Measurements from ENCODE around the gene SNRPD3.

- TF ChIP-seq CTCF (conservative IDR thresholded peaks at IDR 0.05; ENCODE audit: low read depth, low read length) (no peak), EZH2 (IDR thresholded peaks at IDR 0.05; ENCODE audit: low read length, unreplicated experiment) (no peak), EZH2phosphoT487 (IDR thresholded peaks at IDR 0.05; ENCODE audit: borderline replicate concordance, low read length) (no peak)
These were observed 36.5 kb downstream of the SNRPD3 start for GRCh38 chr22:24592058-24592850.

Measured in PC-3 (cell line).